ACC112 (cell line): ENCODE results near the gene SYNM.
"Not testable (repeated sequence)": the region's sequence is repeated elsewhere in the genome, so short reads cannot be mapped to it uniquely, and the experiment has no call there.

Experiments used
- H2AFZ ChIP-seq: fragments of 200-600 bp; sonication (generic); one replicate; pipeline ENCODE4 v1.6.0; 2017; ENCODE audit warnings: antibody characterized with exemption, low read length; ENCODE audit not compliant: unreplicated experiment
- H3K27ac ChIP-seq: fragments of 200-600 bp; sonication (generic); 2 replicates; pipeline ENCODE4 v1.5.1; 2014; ENCODE audit warnings: low read depth, mild to moderate bottlenecking, antibody characterized with exemption, low read length, moderate library complexity
- H3K27me3 ChIP-seq: fragments of 200-600 bp; sonication (generic); 2 replicates; pipeline ENCODE4 v1.6.1; 2014; ENCODE audit warnings: mild to moderate bottlenecking, antibody characterized with exemption, low read length, moderate library complexity, mixed read lengths; ENCODE audit not compliant: insufficient read depth
- H3K36me3 ChIP-seq: fragments of 200-600 bp; sonication (generic); 2 replicates; pipeline ENCODE4 v1.6.1; 2016; ENCODE audit warnings: mild to moderate bottlenecking, antibody characterized with exemption, low read length, moderate library complexity, mixed read lengths; ENCODE audit not compliant: insufficient read depth
- H3K4me1 ChIP-seq: fragments of 200-600 bp; sonication (generic); one replicate; pipeline ENCODE4 v1.6.1; 2016; ENCODE audit warnings: low read length, mixed read lengths; ENCODE audit not compliant: insufficient read depth, unreplicated experiment, control insufficient read depth
- H3K4me3 ChIP-seq: fragments of 200-600 bp; sonication (generic); 2 replicates; pipeline ENCODE4 v1.5.1; 2014; ENCODE audit warnings: mild to moderate bottlenecking, low read depth, low read length
- H3K79me2 ChIP-seq: fragments of 200-600 bp; sonication (generic); one replicate; pipeline ENCODE4 v1.6.0; 2016; ENCODE audit warnings: low read length; ENCODE audit not compliant: control insufficient read depth, unreplicated experiment, insufficient read depth

SYNM gene

GRCh38 chr15:99071091-99071680 lies 33.7 kb upstream of the SYNM start:
- Histone ChIP-seq H3K36me3 (no peaks in the 10 kb centered on the region), H3K4me1 (no peaks in the 10 kb centered on the region), H3K27me3 (0 out of 2 replicates have a peak, but pooled peaks cover 5% of the 10 kb centered on the region), H3K79me2 (no peaks in the 10 kb centered on the region), H3K27ac (no peak overlapping the region), H2AFZ (no peak overlapping the region), H3K4me3 (no peak overlapping the region)

- Histone ChIP-seq H3K4me3 (no peak overlapping the region), H2AFZ (no peak overlapping the region), H3K27me3 (no peaks in the 10 kb centered on the region), H3K79me2 (no peaks in the 10 kb centered on the region), H3K4me1 (no peaks in the 10 kb centered on the region), H3K36me3 (no peaks in the 10 kb centered on the region), H3K27ac (no peak overlapping the region)
These were observed 31.7 kb upstream of the SYNM start for GRCh38 chr15:99073008-99073717.

- Histone ChIP-seq H3K27me3 (no peaks in the 10 kb centered on the region), H3K4me3 (no peak overlapping the region), H2AFZ (no peak overlapping the region), H3K79me2 (no peaks in the 10 kb centered on the region), H3K36me3 (no peaks in the 10 kb centered on the region), H3K4me1 (no peaks in the 10 kb centered on the region), H3K27ac (no peak overlapping the region)
These were observed 30.4 kb upstream of the SYNM start for GRCh38 chr15:99074446-99074845.

- not testable (repeated sequence) for H3K79me2 ChIP-seq, H3K27me3 ChIP-seq, H3K27ac ChIP-seq, H3K4me3 ChIP-seq, H3K4me1 ChIP-seq, H3K36me3 ChIP-seq, H2AFZ ChIP-seq
These were observed 29.7 kb upstream of the SYNM start for GRCh38 chr15:99075059-99075652.

GRCh38 chr15:99076109-99076508 lies 28.8 kb upstream of the SYNM start:
- H3K36me3 ChIP-seq: no peaks in the 10 kb centered on the region
- peak overlapping the region; percentile 100 for H2AFZ ChIP-seq
- H3K27me3 ChIP-seq: no peaks in the 10 kb centered on the region
- H3K4me3 ChIP-seq: peak overlapping the region; percentile 73
- H3K27ac ChIP-seq: no peak overlapping the region
- H3K4me1 ChIP-seq: no peaks in the 10 kb centered on the region
- no peaks in the 10 kb centered on the region for H3K79me2 ChIP-seq

GRCh38 chr15:99076555-99077308 lies 28.1 kb upstream of the SYNM start:
- no peak overlapping the region for H3K27ac ChIP-seq
- no peaks in the 10 kb centered on the region for H3K79me2 ChIP-seq
- peak overlapping the region; percentile 100 for H2AFZ ChIP-seq
- H3K4me1 ChIP-seq: no peaks in the 10 kb centered on the region
- no peaks in the 10 kb centered on the region for H3K27me3 ChIP-seq
- peak overlapping the region; percentile 73 for H3K4me3 ChIP-seq
- H3K36me3 ChIP-seq: no peaks in the 10 kb centered on the region

- no peaks in the 10 kb centered on the region for H3K4me1 ChIP-seq
- no peak overlapping the region for H3K4me3 ChIP-seq
- H3K36me3 ChIP-seq: no peaks in the 10 kb centered on the region
- H3K27ac ChIP-seq: no peak overlapping the region
- H2AFZ ChIP-seq: no peak overlapping the region
- H3K79me2 ChIP-seq: no peaks in the 10 kb centered on the region
- H3K27me3 ChIP-seq: peaks cover 11% of the 10 kb centered on the region
These were observed 22.1 kb upstream of the SYNM start for GRCh38 chr15:99082798-99083197.

GRCh38 chr15:99084965-99085364 lies 19.9 kb upstream of the SYNM start:
- Histone ChIP-seq H3K27me3 (peaks cover 12% of the 10 kb centered on the region), H3K4me1 (no peaks in the 10 kb centered on the region), H2AFZ (no peak overlapping the region), H3K36me3 (no peaks in the 10 kb centered on the region), H3K79me2 (no peaks in the 10 kb centered on the region), H3K4me3 (no peak overlapping the region), H3K27ac (no peak overlapping the region)

- Histone ChIP-seq H3K4me3 (no peak overlapping the region), H3K4me1 (no peaks in the 10 kb centered on the region), H3K27me3 (peaks cover 14% of the 10 kb centered on the region), H3K27ac (no peak overlapping the region), H3K36me3 (no peaks in the 10 kb centered on the region), H2AFZ (no peak overlapping the region), H3K79me2 (no peaks in the 10 kb centered on the region)
These were observed 19.2 kb upstream of the SYNM start for GRCh38 chr15:99085413-99086326.

GRCh38 chr15:99086327-99086667 lies 18.6 kb upstream of the SYNM start:
- no peaks in the 10 kb centered on the region for H3K4me1 ChIP-seq
- H3K27me3 ChIP-seq: peaks cover 14% of the 10 kb centered on the region
- no peak overlapping the region for H3K27ac ChIP-seq
- H3K79me2 ChIP-seq: no peaks in the 10 kb centered on the region
- no peak overlapping the region for H2AFZ ChIP-seq
- no peaks in the 10 kb centered on the region for H3K36me3 ChIP-seq
- no peak overlapping the region for H3K4me3 ChIP-seq
